ENCODE data around the gene ZDHHC18. TPM values are rescaled to one million over a fixed set of nuclear protein-coding genes. Genes with fewer than 3 reads are reported as not detected.
"Not testable (repeated sequence)": the region's sequence is repeated elsewhere in the genome, so short reads cannot be mapped to it uniquely, and the experiment has no call there.

Gene ZDHHC18
- total RNA-seq, 2 experiments from 2014 or later = 73.3 to 76.3 TPM

DNA sequence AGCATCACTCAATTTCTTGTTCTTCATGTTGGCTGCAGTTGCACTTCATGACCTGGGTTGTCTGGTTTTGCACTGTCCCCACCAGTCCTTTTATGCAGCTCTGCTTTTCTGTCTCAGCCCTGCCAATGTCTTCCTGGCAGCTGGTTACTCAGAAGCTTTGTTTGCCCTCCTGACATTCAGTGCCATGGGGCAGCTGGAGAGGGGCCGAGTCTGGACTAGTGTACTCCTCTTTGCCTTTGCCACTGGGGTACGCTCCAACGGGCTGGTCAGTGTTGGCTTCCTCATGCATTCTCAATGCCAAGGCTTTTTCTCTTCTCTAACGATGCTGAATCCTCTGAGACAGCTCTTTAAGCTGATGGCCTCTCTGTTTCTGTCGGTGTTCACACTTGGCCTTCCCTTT, 32.1 kb upstream of the ZDHHC18 start:
- ChIA-PET CTCF (interaction anchor here (0.9 kb wide), 1 partner anchor 27 kb away, joined by 3 read pairs; no protein-coding TSS in a partner anchor), POLR2A (interaction anchor here (0.9 to 1.1 kb wide), 2 partner anchors 72 to 98 kb away, joined by 3 read pairs; no protein-coding TSS in a partner anchor)
- Mint-ChIP-seq H3K9me3 (no peaks in the 10 kb centered on the region), H3K36me3 (ENCODE audit: low read depth) (peaks cover 47% of the 10 kb centered on the region), H3K27ac (no peak overlapping the region), H3K4me3 (no peak overlapping the region), H3K27me3 (no peaks in the 10 kb centered on the region), H3K4me1 (peaks cover 58% of the 10 kb centered on the region)
- DNase-seq = no peak

DNA sequence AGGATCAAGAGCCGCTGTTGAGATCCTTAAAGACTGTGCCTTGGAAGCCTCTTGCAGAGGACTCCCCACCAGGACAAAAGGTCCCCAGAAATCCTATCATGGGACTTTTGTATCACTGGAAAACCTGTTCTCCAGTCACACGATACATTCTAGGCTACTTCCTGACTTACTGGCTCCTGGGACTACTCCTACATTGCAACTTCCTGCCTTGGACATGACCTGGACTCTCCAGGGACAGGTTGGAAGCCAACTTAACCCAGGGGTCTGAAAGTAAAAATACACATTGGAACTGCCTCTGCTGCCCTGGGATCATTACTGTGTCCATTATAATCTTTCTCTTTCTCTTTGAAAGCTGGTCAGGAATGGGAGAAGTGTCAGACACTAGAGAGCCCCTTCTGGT, 28.9 kb upstream of the ZDHHC18 start:
- no peaks in the 10 kb centered on the region for H3K27me3 Mint-ChIP-seq
- peaks cover 64% of the 10 kb centered on the region for H3K4me1 Mint-ChIP-seq
- H3K9me3 Mint-ChIP-seq = no peaks in the 10 kb centered on the region
- peaks cover 52% of the 10 kb centered on the region for H3K36me3 Mint-ChIP-seq (ENCODE audit: low read depth)
- DNase-seq = no peak
- H3K4me3 Mint-ChIP-seq = no peak overlapping the region
- peak overlapping the region; percentile 37 for H3K27ac Mint-ChIP-seq
- POLR2A ChIA-PET = interaction anchor here (0.9 to 7.0 kb wide), 5 partner anchors 9 to 105 kb away, joined by 3 to 149 read pairs (median 9); partner anchors contain the start of gene PIGV
- CTCF ChIA-PET = interaction anchor here (1.1 to 2.3 kb wide), 2 partner anchors 9 to 26 kb away, joined by 4 to 5 read pairs; no protein-coding TSS in a partner anchor

DNA sequence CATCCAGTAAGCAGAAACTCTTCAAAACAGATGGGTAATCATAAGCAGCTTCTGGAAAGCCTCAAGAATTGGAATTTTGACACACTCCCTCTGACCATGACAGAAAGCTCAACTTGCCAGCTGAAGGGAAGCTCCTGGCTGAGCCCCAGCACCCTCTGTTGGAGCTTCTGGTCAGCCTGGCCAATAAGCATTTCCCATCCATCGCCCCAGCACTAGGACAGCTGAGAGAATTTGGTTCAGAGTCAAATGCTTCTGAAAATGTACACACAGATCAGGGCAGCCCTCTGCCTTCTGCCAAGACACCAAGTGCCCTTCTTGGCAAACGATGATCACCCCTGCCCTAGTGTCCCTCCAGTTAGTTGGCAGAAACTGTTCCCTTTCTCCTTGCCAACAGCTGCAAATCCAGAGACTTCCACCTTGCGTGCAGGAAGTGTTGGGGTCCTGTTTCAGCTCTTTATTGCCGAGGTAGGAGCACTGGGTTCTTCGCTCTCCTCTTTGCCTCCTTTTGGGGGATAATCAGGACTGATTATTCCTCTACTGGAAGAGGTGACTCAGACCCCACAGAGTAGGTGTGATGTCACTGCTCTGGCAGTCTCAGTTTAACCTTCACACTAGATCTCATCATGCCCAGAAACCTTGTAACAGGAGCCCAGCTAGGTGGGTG, 26.9 kb upstream of the ZDHHC18 start:
- H3K9me3 Mint-ChIP-seq = no peaks in the 10 kb centered on the region
- H3K27ac Mint-ChIP-seq = peak overlapping the region; percentile 89
- CTCF ChIA-PET = interaction anchor here (0.9 to 4.2 kb wide), 12 partner anchors 10 to 300 kb away, joined by 3 to 81 read pairs (median 9); partner anchors contain the start of gene PIGV
- POLR2A ChIA-PET = interaction anchor here (0.8 to 7.0 kb wide), 19 partner anchors 11 to 299 kb away, joined by 3 to 149 read pairs (median 7); partner anchors contain the start of genes GPATCH3, GPN2, PIGV and ZDHHC18
- H3K4me3 Mint-ChIP-seq = peak overlapping the region; percentile 52
- peaks cover 32% of the 10 kb centered on the region for H3K36me3 Mint-ChIP-seq (ENCODE audit: low read depth)
- H3K4me1 Mint-ChIP-seq = peaks cover 55% of the 10 kb centered on the region
- peak; percentile 30 for DNase-seq
- H3K27me3 Mint-ChIP-seq = no peaks in the 10 kb centered on the region

DNA sequence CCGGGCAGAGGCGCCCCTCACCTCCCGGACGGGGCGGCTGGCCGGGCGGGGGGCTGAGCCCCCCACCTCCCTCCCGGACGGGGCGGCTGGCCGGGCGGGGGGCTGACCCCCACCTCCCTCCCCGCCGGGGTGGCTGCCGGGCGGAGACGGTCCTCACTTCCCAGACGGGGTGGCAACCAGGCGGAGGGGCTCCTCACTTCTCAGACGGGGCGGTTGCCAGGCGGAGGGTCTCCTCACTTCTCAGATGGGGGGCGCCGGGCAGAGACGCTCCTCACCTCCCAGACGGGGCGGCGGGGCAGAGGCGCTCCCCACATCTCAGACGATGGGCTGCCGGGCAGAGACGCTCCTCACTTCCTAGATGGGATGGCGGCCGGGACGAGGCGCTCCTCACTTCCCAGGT, 22.6 kb upstream of the ZDHHC18 start:
- H3K4me3 Mint-ChIP-seq, CTCF ChIA-PET, H3K27me3 Mint-ChIP-seq, DNase-seq, H3K9me3 Mint-ChIP-seq, POLR2A ChIA-PET, H3K27ac Mint-ChIP-seq: not testable (repeated sequence)
- peaks cover 13% of the 10 kb centered on the region for H3K36me3 Mint-ChIP-seq (ENCODE audit: low read depth)
- peaks cover 43% of the 10 kb centered on the region for H3K4me1 Mint-ChIP-seq

DNA sequence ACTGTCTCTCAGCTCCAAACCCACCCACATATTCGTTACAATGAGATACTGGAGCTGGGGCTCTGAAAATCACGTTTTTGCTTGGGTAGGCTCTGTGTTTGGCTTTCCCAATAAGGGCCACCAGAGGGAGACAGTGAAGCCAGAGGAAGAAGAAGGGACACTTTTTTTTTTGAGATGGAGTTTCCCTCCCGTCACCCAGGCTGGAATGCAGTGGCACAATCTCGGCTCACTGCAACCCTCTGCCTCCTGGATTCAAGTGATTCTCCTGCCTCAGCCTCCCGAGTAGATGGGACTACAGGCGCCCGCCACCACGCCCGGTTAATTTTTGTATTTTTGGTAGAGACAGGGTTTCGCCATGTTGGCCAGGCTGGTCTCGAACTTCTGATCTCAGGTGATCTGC, 16.4 kb upstream of the ZDHHC18 start:
- H3K27me3 Mint-ChIP-seq; H3K36me3 Mint-ChIP-seq (ENCODE audit: low read depth); H3K9me3 Mint-ChIP-seq: not testable (repeated sequence)
- peak overlapping the region; percentile 2 for H3K4me3 Mint-ChIP-seq
- POLR2A ChIA-PET = interaction anchor here (0.6 to 5.2 kb wide), 12 partner anchors 10 to 71 kb away, joined by 3 to 43 read pairs (median 12); partner anchors contain the start of genes PIGV, SFN and ZDHHC18
- peak; percentile 79 for DNase-seq
- peak overlapping the region; percentile 79 for H3K27ac Mint-ChIP-seq
- CTCF ChIA-PET = interaction anchor here (0.7 to 4.8 kb wide), 22 partner anchors 10 to 268 kb away, joined by 3 to 98 read pairs (median 6); partner anchors contain the start of genes GPN2, PIGV and ZDHHC18
- H3K4me1 Mint-ChIP-seq = peaks cover 37% of the 10 kb centered on the region

DNA sequence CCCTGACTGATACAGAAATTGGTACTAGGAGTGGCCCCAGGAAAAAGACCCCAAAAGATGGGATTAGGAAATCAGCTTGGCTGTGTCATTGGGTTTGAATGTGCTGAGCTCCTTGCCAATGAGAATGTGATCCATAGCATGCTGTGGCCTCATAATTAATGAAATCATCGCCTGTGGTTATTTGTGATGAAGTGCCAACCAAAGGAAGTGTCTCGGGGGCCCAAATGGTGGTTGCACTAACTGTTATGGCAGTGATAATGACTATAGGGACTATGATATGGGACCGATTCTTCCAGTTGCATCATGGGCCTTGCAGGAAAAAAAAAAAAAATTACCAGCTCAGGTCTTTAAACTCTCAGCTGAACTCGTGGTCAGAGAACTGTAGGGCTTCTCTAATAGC, 15.4 kb upstream of the ZDHHC18 start:
- H3K4me3 Mint-ChIP-seq = no peak overlapping the region
- peak overlapping the region; percentile 70 for H3K27ac Mint-ChIP-seq
- ChIA-PET CTCF (interaction anchor here (0.7 to 4.8 kb wide), 19 partner anchors 9 to 227 kb away, joined by 3 to 98 read pairs (median 11); partner anchors contain the start of genes PIGV and ZDHHC18), POLR2A (interaction anchor here (0.7 to 5.2 kb wide), 18 partner anchors 9 to 310 kb away, joined by 3 to 43 read pairs (median 6); partner anchors contain the start of genes PIGV, SFN and ZDHHC18)
- no peaks in the 10 kb centered on the region for H3K27me3 Mint-ChIP-seq
- peaks cover 33% of the 10 kb centered on the region for H3K4me1 Mint-ChIP-seq
- no peak for DNase-seq
- H3K9me3 Mint-ChIP-seq = no peaks in the 10 kb centered on the region
- no peaks in the 10 kb centered on the region for H3K36me3 Mint-ChIP-seq (ENCODE audit: low read depth)

DNA sequence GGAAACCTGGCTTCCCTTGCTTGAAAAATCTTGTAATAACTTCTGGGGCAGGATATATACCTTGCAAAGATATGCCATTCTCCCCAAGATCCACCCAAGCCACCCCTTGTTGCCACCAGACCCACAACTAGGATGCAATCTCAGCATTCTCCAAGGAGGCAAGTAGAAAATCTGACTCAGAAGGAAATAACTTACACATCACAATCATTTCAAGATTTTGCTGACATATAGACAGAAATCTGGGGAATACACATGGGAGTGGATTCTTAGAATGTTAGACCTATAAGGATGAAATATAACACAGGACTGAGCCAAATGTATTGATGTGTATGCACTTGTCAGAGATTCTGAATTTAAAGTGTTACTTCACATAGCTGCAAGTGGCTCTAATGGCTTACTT, 14.8 kb upstream of the ZDHHC18 start:
- H3K27me3 Mint-ChIP-seq = no peaks in the 10 kb centered on the region
- CTCF ChIA-PET = interaction anchor here (0.8 to 4.8 kb wide), 14 partner anchors 9 to 227 kb away, joined by 3 to 98 read pairs (median 12); partner anchors contain the start of genes PIGV and ZDHHC18
- peaks cover 33% of the 10 kb centered on the region for H3K4me1 Mint-ChIP-seq
- no peaks in the 10 kb centered on the region for H3K36me3 Mint-ChIP-seq (ENCODE audit: low read depth)
- no peaks in the 10 kb centered on the region for H3K9me3 Mint-ChIP-seq
- H3K4me3 Mint-ChIP-seq = no peak overlapping the region
- H3K27ac Mint-ChIP-seq = peak overlapping the region; percentile 70
- POLR2A ChIA-PET = interaction anchor here (1.0 to 5.2 kb wide), 15 partner anchors 9 to 311 kb away, joined by 3 to 43 read pairs (median 8); partner anchors contain the start of genes PIGV, SFN and ZDHHC18
- no peak for DNase-seq

DNA sequence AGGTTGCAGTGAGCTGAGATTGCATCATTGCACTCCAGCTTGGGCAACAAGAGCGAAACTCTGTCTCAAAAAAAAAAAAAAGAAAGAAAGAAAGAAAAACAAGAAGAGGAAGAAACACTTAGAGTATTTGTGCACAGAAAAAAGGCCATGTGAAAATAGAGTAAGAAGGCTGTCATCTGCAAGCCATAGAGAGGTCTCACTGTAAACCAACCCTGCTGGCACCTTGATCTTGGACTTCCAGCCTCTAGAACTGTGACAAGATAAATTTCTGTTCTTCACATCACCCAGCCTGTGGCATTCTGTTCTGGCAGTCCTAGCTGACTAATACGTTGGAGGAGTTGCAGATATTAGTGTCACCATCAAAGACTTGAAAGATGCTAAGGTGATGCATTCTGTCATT, 12.1 kb upstream of the ZDHHC18 start:
- Mint-ChIP-seq H3K27me3 (no peaks in the 10 kb centered on the region), H3K27ac (no peak overlapping the region), H3K36me3 (ENCODE audit: low read depth) (no peaks in the 10 kb centered on the region), H3K4me1 (peaks cover 31% of the 10 kb centered on the region), H3K4me3 (no peak overlapping the region), H3K9me3 (no peaks in the 10 kb centered on the region)
- ChIA-PET POLR2A (interaction anchor here (1.2 kb wide), 1 partner anchor 19 kb away, joined by 4 read pairs; no protein-coding TSS in a partner anchor), CTCF (interaction anchor here (0.8 kb wide), 1 partner anchor 9 kb away, joined by 4 read pairs; no protein-coding TSS in a partner anchor)
- DNase-seq = no peak

DNA sequence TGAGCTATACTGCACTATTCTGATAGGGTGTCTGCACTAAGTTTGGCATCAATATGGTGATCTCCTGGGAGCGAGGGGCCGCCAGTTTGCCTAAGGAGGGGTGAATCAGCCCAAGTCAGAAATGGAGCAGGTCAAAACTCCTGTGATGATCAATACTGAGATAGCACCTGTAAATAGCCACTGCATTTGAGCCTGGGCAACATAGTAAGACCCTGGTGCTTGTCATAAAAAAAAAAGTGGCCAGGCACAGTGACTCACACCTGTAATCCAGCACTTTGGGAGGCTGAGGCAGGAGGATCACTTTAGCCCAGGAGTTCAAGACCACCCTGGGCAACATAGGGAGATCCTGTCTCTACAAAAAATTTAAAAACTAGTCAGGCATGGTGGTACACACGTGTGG, 11.6 kb upstream of the ZDHHC18 start:
- peaks cover 31% of the 10 kb centered on the region for H3K4me1 Mint-ChIP-seq
- DNase-seq = no peak
- POLR2A ChIA-PET = interaction anchor here (1.2 kb wide), 2 partner anchors 19 to 41 kb away, joined by 3 to 4 read pairs; no protein-coding TSS in a partner anchor
- CTCF ChIA-PET = interaction anchor here (0.8 kb wide), 1 partner anchor 9 kb away, joined by 4 read pairs; no protein-coding TSS in a partner anchor
- no peaks in the 10 kb centered on the region for H3K9me3 Mint-ChIP-seq
- H3K27ac Mint-ChIP-seq = no peak overlapping the region
- H3K4me3 Mint-ChIP-seq = no peak overlapping the region
- no peaks in the 10 kb centered on the region for H3K36me3 Mint-ChIP-seq (ENCODE audit: low read depth)
- no peaks in the 10 kb centered on the region for H3K27me3 Mint-ChIP-seq

DNA sequence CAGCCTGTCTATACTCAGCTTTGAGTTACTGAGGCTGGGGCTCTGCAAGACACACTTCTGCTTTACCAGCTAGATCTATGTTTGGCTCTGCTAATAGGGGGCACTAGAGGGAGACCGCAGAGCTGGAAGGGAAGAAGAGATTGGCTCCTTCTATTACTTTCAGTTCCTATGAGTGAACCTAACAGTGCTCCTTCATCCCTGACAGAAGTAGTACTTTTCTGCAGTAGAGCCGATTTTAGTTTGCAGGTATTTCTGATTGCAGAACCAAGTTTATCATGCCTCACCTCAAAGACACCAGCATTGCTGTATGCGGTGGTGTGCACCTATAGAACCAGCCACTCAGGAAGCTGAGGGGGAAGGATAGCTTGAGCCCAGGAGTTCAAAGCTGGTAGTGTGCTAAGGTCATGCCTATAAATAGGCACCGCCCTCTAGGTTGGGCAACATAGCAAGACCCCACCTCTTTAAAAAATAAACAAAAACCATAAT, 5.7 kb upstream of the ZDHHC18 start:
- peaks cover 23% of the 10 kb centered on the region for H3K4me1 Mint-ChIP-seq
- POLR2A ChIA-PET = interaction anchor here (1.1 to 2.8 kb wide), 7 partner anchors 10 to 128 kb away, joined by 3 to 19 read pairs (median 4); partner anchors contain the start of gene GPN2
- H3K27me3 Mint-ChIP-seq = no peaks in the 10 kb centered on the region
- peak; percentile 31 for DNase-seq
- no peaks in the 10 kb centered on the region for H3K9me3 Mint-ChIP-seq
- CTCF ChIA-PET = interaction anchor here (0.6 to 4.0 kb wide), 16 partner anchors 10 to 319 kb away, joined by 3 to 42 read pairs (median 4); partner anchors contain the start of gene PIGV
- no peaks in the 10 kb centered on the region for H3K36me3 Mint-ChIP-seq (ENCODE audit: low read depth)
- H3K27ac Mint-ChIP-seq = peak overlapping the region; percentile 32
- H3K4me3 Mint-ChIP-seq = peak overlapping the region; percentile 35

DNA sequence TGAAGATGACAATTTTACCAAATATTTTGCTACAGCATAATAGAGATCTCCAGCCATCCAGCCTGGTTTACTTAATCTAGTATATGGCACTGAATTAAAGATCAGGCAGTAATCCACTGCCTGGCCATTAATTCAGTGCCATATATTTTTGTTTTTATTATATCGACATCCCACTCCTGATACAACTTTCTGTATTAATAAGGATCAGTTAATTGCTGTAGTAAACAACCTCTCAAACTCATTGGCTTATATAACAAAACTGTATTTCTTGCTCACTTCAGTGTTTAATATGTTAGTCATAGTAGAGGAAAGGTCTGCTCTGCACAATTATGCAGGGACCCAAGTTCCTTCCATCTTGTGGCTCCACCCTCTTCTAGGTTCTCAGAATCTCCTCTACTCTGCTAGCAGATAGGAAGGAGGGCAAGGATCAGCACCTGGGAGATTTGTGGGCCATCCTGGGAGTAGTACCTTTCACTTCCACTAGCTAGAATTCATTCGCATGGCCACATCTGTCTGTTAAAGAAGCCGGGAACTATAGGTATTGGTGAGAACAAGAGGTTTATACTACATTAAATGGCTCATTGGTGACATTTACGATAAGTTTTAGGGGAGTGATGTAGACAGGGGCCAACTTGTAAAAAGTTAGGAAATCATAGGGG, 3.6 kb upstream of the ZDHHC18 start:
- Mint-ChIP-seq H3K4me3 (no peak overlapping the region), H3K27me3 (no peaks in the 10 kb centered on the region), H3K9me3 (no peaks in the 10 kb centered on the region), H3K27ac (no peak overlapping the region), H3K36me3 (ENCODE audit: low read depth) (peaks cover 9% of the 10 kb centered on the region), H3K4me1 (peaks cover 33% of the 10 kb centered on the region)
- no peak for DNase-seq
- ChIA-PET CTCF (interaction anchor here (0.9 to 3.5 kb wide), 5 partner anchors 8 to 26 kb away, joined by 3 to 19 read pairs (median 5); no protein-coding TSS in a partner anchor), POLR2A (interaction anchor here (0.6 to 1.5 kb wide), 4 partner anchors 12 to 42 kb away, joined by 3 to 7 read pairs (median 4); no protein-coding TSS in a partner anchor)

DNA sequence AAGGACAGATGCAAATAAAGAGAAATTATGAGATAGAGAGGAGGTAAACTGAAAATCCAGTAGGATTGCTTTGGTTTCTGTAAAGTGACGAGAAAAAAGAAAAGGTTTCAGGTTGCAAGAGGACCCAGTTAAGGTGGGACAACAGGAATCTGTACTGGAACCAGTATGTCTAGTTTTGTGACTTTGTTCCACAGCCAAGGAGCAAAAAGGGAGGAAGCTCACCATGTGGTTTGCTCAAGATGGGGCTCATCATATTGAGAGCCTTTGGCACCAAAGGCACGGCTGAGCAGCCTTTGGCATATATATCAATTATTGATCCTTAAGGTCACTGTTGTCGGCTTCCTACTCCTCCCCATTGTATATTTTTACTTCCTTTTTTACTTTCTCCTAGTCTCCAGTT, 1.8 kb upstream of the ZDHHC18 start:
- ChIA-PET CTCF (interaction anchor here (2.3 to 3.5 kb wide), 2 partner anchors 9 to 13 kb away, joined by 14 to 19 read pairs; no protein-coding TSS in a partner anchor), POLR2A (interaction anchor here (1.2 to 2.9 kb wide), 4 partner anchors 9 to 40 kb away, joined by 4 to 12 read pairs (median 4); no protein-coding TSS in a partner anchor)
- peaks cover 25% of the 10 kb centered on the region for H3K36me3 Mint-ChIP-seq (ENCODE audit: low read depth)
- no peaks in the 10 kb centered on the region for H3K27me3 Mint-ChIP-seq
- peaks cover 51% of the 10 kb centered on the region for H3K4me1 Mint-ChIP-seq
- no peak overlapping the region for H3K4me3 Mint-ChIP-seq
- DNase-seq = no peak
- no peaks in the 10 kb centered on the region for H3K9me3 Mint-ChIP-seq
- no peak overlapping the region for H3K27ac Mint-ChIP-seq

Measured in activated CD4-positive, alpha-beta memory T cell treated with anti-CD3 and anti-CD28 coated beads, Interleukin-2, amount 10 ng/mL, durations not matched to agents 7 days and 5 days (primary cell).